Lower lobe of right lung (tissue), 2 donors: ENCODE data around the gene CEP128. TPM values are rescaled to one million over a fixed set of nuclear protein-coding genes. Genes with fewer than 3 reads are reported as not detected.

Experiments
- ATAC-seq, 2 donors: fragments of 200-7000 bp; cut with Tn5 transposase; one replicate each; pipeline ENCODE4 v1.9.1; 2020 to 2022; ENCODE audit warnings: mild to moderate bottlenecking in 2 of 2, moderate library complexity in 2 of 2
- DNase-seq: peaks from one replicate; pipeline ENCODE4 v3.0.0-alpha.2; 2020
- H3K27ac ChIP-seq: fragments of 200-600 bp; one replicate; pipeline ENCODE4 v1.8.0; 2022
- H3K27me3 ChIP-seq: fragments of 200-600 bp; one replicate; pipeline ENCODE4 v1.8.0; 2022; ENCODE audit warnings: low read depth
- H3K36me3 ChIP-seq: fragments of 200-600 bp; one replicate; pipeline ENCODE4 v1.8.0; 2022; ENCODE audit warnings: mild to moderate bottlenecking
- H3K4me1 ChIP-seq: fragments of 200-600 bp; one replicate; pipeline ENCODE4 v1.8.0; 2022
- H3K4me3 ChIP-seq: fragments of 200-600 bp; one replicate; pipeline ENCODE4 v1.8.0; 2022; ENCODE audit warnings: mild to moderate bottlenecking
- H3K9me3 ChIP-seq: fragments of 200-600 bp; one replicate; pipeline ENCODE4 v1.8.0; 2022
- CTCF ChIP-seq: fragments of 200-600 bp; IDR thresholded peaks from one replicate; pipeline ENCODE4 v1.8.0; 2022; ENCODE audit warnings: antibody characterized with exemption, mild to moderate bottlenecking
- intact Hi-C: fragments of 100-400 bp; cut with DNase I; formaldehyde crosslinking; loops from one replicate; pipeline ENCODE4 v1.11.0; 2022
- total RNA-seq: library from RNA; stranded (reverse); fragmentation: NEBNext Ultra II Directional; extraction: Animal tissue kit (Norgen Biotek cat#: 25700); gene quantifications from one replicate; pipeline ENCODE4 v1.2.1, GENCODE V29; 2021
- donor health status: DM: no; HTN: yes; CAD: no; lungs with severe emphysema.

Gene CEP128
- total RNA-seq, 1 donor from 2014 or later: 11.5 TPM

GRCh38 chr14:80575763-80576162, 365.8 kb downstream of the CEP128 start:
- Histone ChIP-seq H3K27me3 (no peaks in the 10 kb centered on the region), H3K36me3 (no peaks in the 10 kb centered on the region), H3K4me3 (no peak overlapping the region), H3K4me1 (no peaks in the 10 kb centered on the region), H3K27ac (no peak overlapping the region), H3K9me3 (no peaks in the 10 kb centered on the region)
- no peak for TF ChIP-seq CTCF
- intact Hi-C loops: no loop called here
- DNase-seq (no peak), ATAC-seq (no peak)

GRCh38 chr14:80572666-80573065, 368.9 kb downstream of the CEP128 start:
- Histone ChIP-seq H3K27me3 (no peaks in the 10 kb centered on the region), H3K4me1 (no peaks in the 10 kb centered on the region), H3K27ac (no peak overlapping the region), H3K4me3 (no peak overlapping the region), H3K9me3 (no peaks in the 10 kb centered on the region), H3K36me3 (no peaks in the 10 kb centered on the region)
- TF ChIP-seq CTCF: no peak
- intact Hi-C loops: no loop called here
- DNase-seq: no peak
- ATAC-seq: no peak

GRCh38 chr14:80570930-80571298, 370.6 kb downstream of the CEP128 start:
- intact Hi-C loops: no loop called here
- no peak for ATAC-seq
- no peaks in the 10 kb centered on the region for H3K9me3 ChIP-seq
- no peak for DNase-seq
- H3K36me3 ChIP-seq: no peaks in the 10 kb centered on the region
- H3K4me1 ChIP-seq: no peaks in the 10 kb centered on the region
- no peaks in the 10 kb centered on the region for H3K27me3 ChIP-seq
- no peak overlapping the region for H3K27ac ChIP-seq
- no peak for TF ChIP-seq CTCF
- H3K4me3 ChIP-seq: no peak overlapping the region

- H3K27ac ChIP-seq: no peak overlapping the region
- no peaks in the 10 kb centered on the region for H3K4me1 ChIP-seq
- DNase-seq (no peak), ATAC-seq (no peak)
- no peaks in the 10 kb centered on the region for H3K27me3 ChIP-seq
- no peak overlapping the region for H3K4me3 ChIP-seq
- H3K36me3 ChIP-seq: no peaks in the 10 kb centered on the region
- intact Hi-C loops: no loop called here
- TF ChIP-seq CTCF: no peak
- no peaks in the 10 kb centered on the region for H3K9me3 ChIP-seq
Observed at GRCh38 chr14:80567905-80568536, 373.5 kb downstream of the CEP128 start.

GRCh38 chr14:80565001-80565400, 376.5 kb downstream of the CEP128 start:
- Histone ChIP-seq H3K27me3 (no peaks in the 10 kb centered on the region), H3K9me3 (no peaks in the 10 kb centered on the region), H3K4me1 (no peaks in the 10 kb centered on the region), H3K27ac (no peak overlapping the region), H3K4me3 (no peak overlapping the region), H3K36me3 (no peaks in the 10 kb centered on the region)
- ATAC-seq (no peak), DNase-seq (no peak)
- no peak for TF ChIP-seq CTCF
- intact Hi-C loops: no loop called here
